WTC11 (cell line): ENCODE data around the gene MOB3B. TPM values are rescaled to one million over a fixed set of nuclear protein-coding genes. Genes with fewer than 3 reads are reported as not detected.

Source experiments
- ATAC-seq: fragments of 200-7000 bp; cut with Tn5 transposase; 2 replicates; pipeline ENCODE4 v1.10.0; 2021; ENCODE audit warnings: mild to moderate bottlenecking, moderate library complexity
- CTCF ChIA-PET: fragments of 300-600 bp; sonication (Branson Sonifier 250); formaldehyde crosslinking; loops from one replicate; lab custom pipeline; 2021; ENCODE audit warnings: antibody characterized with exemption; lab: Charles Lee
- POLR2A ChIA-PET: fragments of 350-600 bp; sonication (Branson Sonifier 250); formaldehyde crosslinking; loops from one replicate; lab custom pipeline; 2021; ENCODE audit warnings: antibody characterized with exemption; lab: Charles Lee
- DNase-seq: peaks from one replicate; pipeline ENCODE4 v3.0.0; 2021; ENCODE audit warnings: low spot score
- H3K27ac Mint-ChIP-seq: 2 replicates; pipeline ENCODE4 v1.8.0; 2021; ENCODE audit warnings: mixed read lengths
- H3K27me3 Mint-ChIP-seq: 2 replicates; pipeline ENCODE4 v1.8.0; 2021; ENCODE audit warnings: low read depth, mild to moderate bottlenecking, moderate library complexity, mixed read lengths
- H3K36me3 Mint-ChIP-seq: 2 replicates; pipeline ENCODE4 v1.8.0; 2021; ENCODE audit warnings: mixed read lengths
- H3K4me1 Mint-ChIP-seq: 2 replicates; pipeline ENCODE4 v1.8.0; 2022; ENCODE audit warnings: mixed read lengths
- H3K4me3 Mint-ChIP-seq: 2 replicates; pipeline ENCODE4 v1.8.0; 2021; ENCODE audit warnings: mild to moderate bottlenecking, moderate library complexity, mixed read lengths
- H3K9me3 Mint-ChIP-seq: 2 replicates; pipeline ENCODE4 v1.8.0; 2021; ENCODE audit warnings: mixed read lengths
- ATF1 ChIP-seq: sonication (generic); formaldehyde crosslinking; IDR thresholded peaks from 2 replicates; pipeline ENCODE4 v1.8.1; 2023; ENCODE audit warnings: mild to moderate bottlenecking, moderate library complexity, missing genetic modification reagents
- ATF3 ChIP-seq: sonication (generic); formaldehyde crosslinking; conservative IDR thresholded peaks from 2 replicates; pipeline ENCODE4 v1.8.1; 2022; ENCODE audit warnings: mild to moderate bottlenecking, missing genetic modification reagents
- CBFB ChIP-seq: sonication (generic); formaldehyde crosslinking; IDR thresholded peaks from 2 replicates; pipeline ENCODE4 v1.8.1; 2022; ENCODE audit warnings: mild to moderate bottlenecking, low read depth, missing genetic modification reagents
- EMX1 ChIP-seq: fragments of 250-450 bp; sonication (Bioruptor Pico); IDR thresholded peaks from 2 replicates; pipeline ENCODE4 v1.8.0; 2021; ENCODE audit warnings: mild to moderate bottlenecking
- ESRRA ChIP-seq: sonication (generic); formaldehyde crosslinking; IDR thresholded peaks from 2 replicates; pipeline ENCODE4 v1.8.1; 2022; ENCODE audit warnings: mild to moderate bottlenecking, missing genetic modification reagents, borderline replicate concordance
- ETV6 ChIP-seq: sonication (generic); formaldehyde crosslinking; IDR thresholded peaks from 2 replicates; pipeline ENCODE4 v1.8.1; 2022; ENCODE audit warnings: mild to moderate bottlenecking, missing genetic modification reagents
- FOXP1 ChIP-seq: sonication (generic); formaldehyde crosslinking; IDR thresholded peaks from 2 replicates; pipeline ENCODE4 v1.8.0; 2022; ENCODE audit warnings: missing genetic modification reagents, mild to moderate bottlenecking, moderate library complexity, borderline replicate concordance
- GTF2I ChIP-seq: fragments of 250-450 bp; sonication (Bioruptor Pico); conservative IDR thresholded peaks from 2 replicates; pipeline ENCODE4 v1.4.0; 2021; ENCODE audit warnings: mild to moderate bottlenecking
- IRF2 ChIP-seq: sonication (generic); formaldehyde crosslinking; IDR thresholded peaks from 2 replicates; pipeline ENCODE4 v1.8.0; 2022; ENCODE audit warnings: low read depth, missing genetic modification reagents, borderline replicate concordance
- JUN ChIP-seq: sonication (generic); formaldehyde crosslinking; IDR thresholded peaks from 2 replicates; pipeline ENCODE4 v1.8.0; 2023; ENCODE audit warnings: mild to moderate bottlenecking, missing genetic modification reagents
- KAT7 ChIP-seq: sonication (generic); formaldehyde crosslinking; IDR thresholded peaks from 2 replicates; pipeline ENCODE4 v1.8.1; 2023; ENCODE audit warnings: missing genetic modification reagents, mild to moderate bottlenecking, borderline replicate concordance
- MXD4 ChIP-seq: fragments of 250-450 bp; sonication (Bioruptor Pico); IDR thresholded peaks from 2 replicates; pipeline ENCODE4 v1.8.0; 2021; ENCODE audit warnings: mild to moderate bottlenecking, moderate library complexity, borderline replicate concordance
- NFE2L1 ChIP-seq: sonication (generic); formaldehyde crosslinking; IDR thresholded peaks from 2 replicates; pipeline ENCODE4 v1.8.1; 2023; ENCODE audit warnings: missing genetic modification reagents
- OVOL2 ChIP-seq: fragments of 250-450 bp; sonication (Bioruptor Pico); IDR thresholded peaks from 2 replicates; pipeline ENCODE4 v1.9.0; 2021; ENCODE audit warnings: mild to moderate bottlenecking, borderline replicate concordance
- PREB ChIP-seq: sonication (generic); formaldehyde crosslinking; IDR thresholded peaks from 2 replicates; pipeline ENCODE4 v1.8.1; 2022; ENCODE audit warnings: mild to moderate bottlenecking, missing genetic modification reagents, moderate library complexity, borderline replicate concordance
- RORB ChIP-seq: fragments of 250-450 bp; sonication (Bioruptor Pico); IDR thresholded peaks from 2 replicates; pipeline ENCODE4 v1.9.0; 2021; ENCODE audit warnings: mild to moderate bottlenecking
- SMAD3 ChIP-seq: sonication (generic); formaldehyde crosslinking; IDR thresholded peaks from 2 replicates; pipeline ENCODE4 v1.8.0; 2022; ENCODE audit warnings: missing genetic modification reagents, mild to moderate bottlenecking, borderline replicate concordance
- SOX15 ChIP-seq: fragments of 250-450 bp; sonication (Bioruptor Pico); IDR thresholded peaks from 2 replicates; pipeline ENCODE4 v1.9.0; 2021; ENCODE audit warnings: mild to moderate bottlenecking
- SP1 ChIP-seq: sonication (generic); formaldehyde crosslinking; conservative IDR thresholded peaks from 2 replicates; pipeline ENCODE4 v1.8.1; 2022; ENCODE audit warnings: missing genetic modification reagents
- STAT6 ChIP-seq: sonication (generic); formaldehyde crosslinking; conservative IDR thresholded peaks from 2 replicates; pipeline ENCODE4 v1.8.1; 2023; ENCODE audit warnings: mild to moderate bottlenecking, low read depth, missing genetic modification reagents, moderate library complexity
- TCF7 ChIP-seq: sonication (generic); formaldehyde crosslinking; IDR thresholded peaks from 2 replicates; pipeline ENCODE4 v1.8.0; 2022; ENCODE audit warnings: mild to moderate bottlenecking, low read depth, missing genetic modification reagents, moderate library complexity
- ZNF121 ChIP-seq: sonication (generic); formaldehyde crosslinking; IDR thresholded peaks from 2 replicates; pipeline ENCODE4 v1.8.0; 2023; ENCODE audit warnings: missing genetic modification reagents
- ZNF416 ChIP-seq: fragments of 250-450 bp; sonication (Bioruptor Pico); IDR thresholded peaks from 2 replicates; pipeline ENCODE4 v1.9.0; 2021; ENCODE audit warnings: mild to moderate bottlenecking, inconsistent platforms
- ZNF423 ChIP-seq: fragments of 250-450 bp; sonication (Bioruptor Pico); IDR thresholded peaks from 2 replicates; pipeline ENCODE4 v2.1.2; 2022; ENCODE audit warnings: mild to moderate bottlenecking, moderate library complexity
- ZNF532 ChIP-seq: fragments of 250-450 bp; sonication (Bioruptor Pico); IDR thresholded peaks from 2 replicates; pipeline ENCODE4 v1.9.0; 2021; ENCODE audit warnings: mild to moderate bottlenecking, borderline replicate concordance
- total RNA-seq: library from RNA; stranded (reverse); gene quantifications from 3 replicates; pipeline ENCODE4 v1.2.3, GENCODE V29; 2021
- TF ChIP-seq, protein P1 (sequence below): fragments of 250-450 bp; sonication (Bioruptor Pico); IDR thresholded peaks from 2 replicates; pipeline ENCODE4 v1.9.0; 2021; ENCODE audit warnings: mild to moderate bottlenecking
- TF ChIP-seq, protein P2 (sequence below): sonication (generic); formaldehyde crosslinking; IDR thresholded peaks from 2 replicates; pipeline ENCODE4 v1.8.0; 2023; ENCODE audit warnings: missing genetic modification reagents, mild to moderate bottlenecking, borderline replicate concordance

The MOB3B gene
- total RNA-seq, 1 experiment from 2014 or later, result 25.1 TPM

DNA sequence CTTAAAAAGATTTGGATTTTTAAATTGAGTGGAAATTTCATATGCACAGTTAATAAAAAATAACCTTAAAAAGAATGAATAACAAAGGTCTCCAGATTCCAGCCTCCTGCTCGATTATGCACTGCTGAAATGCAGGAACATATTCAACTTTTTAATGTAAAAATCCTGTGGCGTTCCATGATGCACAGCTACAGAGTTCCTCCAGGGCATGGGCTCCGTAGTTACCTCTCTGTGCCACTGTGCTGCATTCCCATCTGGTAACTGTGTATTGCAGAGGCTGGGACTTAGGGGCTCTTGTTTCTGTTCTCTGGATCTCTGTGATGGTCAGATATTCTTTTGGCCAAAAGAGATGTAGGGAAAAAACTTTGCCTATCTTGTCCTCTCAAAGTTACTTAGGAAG, 201.1 kb downstream of the MOB3B start:
- no peak overlapping the region for H3K4me3 Mint-ChIP-seq
- TF ChIP-seq TCF7 (CRISPR knock-in tag), result no peak
- TF ChIP-seq ZNF416 (CRISPR knock-in tag), result no peak
- TF ChIP-seq STAT6 (CRISPR knock-in tag), result no peak
- TF ChIP-seq SP1, result no peak
- no peak for TF ChIP-seq ZNF423 (CRISPR knock-in tag)
- no peak for TF ChIP-seq JUN (CRISPR knock-in tag)
- TF ChIP-seq IRF2 (CRISPR knock-in tag), result no peak
- TF ChIP-seq ESRRA, result no peak
- TF ChIP-seq CBFB, result no peak
- no peak for TF ChIP-seq OVOL2 (CRISPR knock-in tag)
- no peak for TF ChIP-seq SMAD3
- TF ChIP-seq ETV6, result no peak
- no peak for TF ChIP-seq PREB
- TF ChIP-seq EMX1 (CRISPR knock-in tag), result no peak
- no peak for TF ChIP-seq KAT7
- TF ChIP-seq SOX15, result no peak
- TF ChIP-seq GTF2I (CRISPR knock-in tag), result no peak
- no peak for TF ChIP-seq RORB (CRISPR knock-in tag)
- no peak for TF ChIP-seq FOXP1 (CRISPR knock-in tag)
- TF ChIP-seq ZNF121 (CRISPR knock-in tag), result no peak
- no peak overlapping the region for H3K27ac Mint-ChIP-seq
- ATAC-seq (no peak; the same call in 1 of the 2 replicates), DNase-seq (no peak)
- ChIA-PET POLR2A (no interaction called here), CTCF (interaction anchor here (0.9 kb wide), 1 partner anchor 200 kb away, joined by 3 read pairs; no protein-coding TSS in a partner anchor)
- H3K36me3 Mint-ChIP-seq, result peaks cover 24% of the 10 kb centered on the region
- peaks cover 15% of the 10 kb centered on the region for H3K9me3 Mint-ChIP-seq
- H3K4me1 Mint-ChIP-seq, result peaks cover 19% of the 10 kb centered on the region
- no peaks in the 10 kb centered on the region for H3K27me3 Mint-ChIP-seq

DNA sequence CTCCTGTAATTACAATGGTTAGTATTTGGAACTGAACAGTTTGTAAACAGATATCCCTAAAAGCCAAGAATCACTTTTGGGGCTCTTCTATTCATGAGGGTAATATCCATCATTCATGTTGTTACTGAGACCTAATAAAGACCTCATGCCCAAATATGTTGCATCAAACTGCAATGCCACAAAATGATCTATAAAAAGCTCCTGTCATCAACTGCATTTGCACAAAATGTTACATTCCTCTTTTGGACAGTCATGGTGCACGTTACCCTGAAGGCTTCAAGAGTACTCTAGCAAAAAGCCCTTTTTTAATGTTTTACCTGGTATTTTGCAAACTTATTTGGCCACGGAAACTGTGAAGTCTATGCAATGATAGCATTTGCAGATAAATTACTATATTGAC, 218.4 kb downstream of the MOB3B start:
- Mint-ChIP-seq H3K4me1 (peaks cover 28% of the 10 kb centered on the region), H3K36me3 (peaks cover 13% of the 10 kb centered on the region), H3K4me3 (no peak overlapping the region), H3K9me3 (peaks cover 16% of the 10 kb centered on the region), H3K27me3 (peaks cover 68% of the 10 kb centered on the region), H3K27ac (no peak overlapping the region)
- ChIA-PET CTCF (no interaction called here), POLR2A (no interaction called here)
- DNase-seq, result no peak
- no peak for ATAC-seq
- TF ChIP-seq ZNF532 (no peak), ATF1 (no peak), ATF3 (CRISPR knock-in tag) (no peak), NFE2L1 (CRISPR knock-in tag) (no peak), SMAD3 (no peak), MXD4 (CRISPR knock-in tag) (no peak)
- TF ChIP-seq, protein P1, sequence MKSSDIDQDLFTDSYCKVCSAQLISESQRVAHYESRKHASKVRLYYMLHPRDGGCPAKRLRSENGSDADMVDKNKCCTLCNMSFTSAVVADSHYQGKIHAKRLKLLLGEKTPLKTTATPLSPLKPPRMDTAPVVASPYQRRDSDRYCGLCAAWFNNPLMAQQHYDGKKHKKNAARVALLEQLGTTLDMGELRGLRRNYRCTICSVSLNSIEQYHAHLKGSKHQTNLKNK (CRISPR knock-in tag), result no peak
- TF ChIP-seq, protein P2, sequence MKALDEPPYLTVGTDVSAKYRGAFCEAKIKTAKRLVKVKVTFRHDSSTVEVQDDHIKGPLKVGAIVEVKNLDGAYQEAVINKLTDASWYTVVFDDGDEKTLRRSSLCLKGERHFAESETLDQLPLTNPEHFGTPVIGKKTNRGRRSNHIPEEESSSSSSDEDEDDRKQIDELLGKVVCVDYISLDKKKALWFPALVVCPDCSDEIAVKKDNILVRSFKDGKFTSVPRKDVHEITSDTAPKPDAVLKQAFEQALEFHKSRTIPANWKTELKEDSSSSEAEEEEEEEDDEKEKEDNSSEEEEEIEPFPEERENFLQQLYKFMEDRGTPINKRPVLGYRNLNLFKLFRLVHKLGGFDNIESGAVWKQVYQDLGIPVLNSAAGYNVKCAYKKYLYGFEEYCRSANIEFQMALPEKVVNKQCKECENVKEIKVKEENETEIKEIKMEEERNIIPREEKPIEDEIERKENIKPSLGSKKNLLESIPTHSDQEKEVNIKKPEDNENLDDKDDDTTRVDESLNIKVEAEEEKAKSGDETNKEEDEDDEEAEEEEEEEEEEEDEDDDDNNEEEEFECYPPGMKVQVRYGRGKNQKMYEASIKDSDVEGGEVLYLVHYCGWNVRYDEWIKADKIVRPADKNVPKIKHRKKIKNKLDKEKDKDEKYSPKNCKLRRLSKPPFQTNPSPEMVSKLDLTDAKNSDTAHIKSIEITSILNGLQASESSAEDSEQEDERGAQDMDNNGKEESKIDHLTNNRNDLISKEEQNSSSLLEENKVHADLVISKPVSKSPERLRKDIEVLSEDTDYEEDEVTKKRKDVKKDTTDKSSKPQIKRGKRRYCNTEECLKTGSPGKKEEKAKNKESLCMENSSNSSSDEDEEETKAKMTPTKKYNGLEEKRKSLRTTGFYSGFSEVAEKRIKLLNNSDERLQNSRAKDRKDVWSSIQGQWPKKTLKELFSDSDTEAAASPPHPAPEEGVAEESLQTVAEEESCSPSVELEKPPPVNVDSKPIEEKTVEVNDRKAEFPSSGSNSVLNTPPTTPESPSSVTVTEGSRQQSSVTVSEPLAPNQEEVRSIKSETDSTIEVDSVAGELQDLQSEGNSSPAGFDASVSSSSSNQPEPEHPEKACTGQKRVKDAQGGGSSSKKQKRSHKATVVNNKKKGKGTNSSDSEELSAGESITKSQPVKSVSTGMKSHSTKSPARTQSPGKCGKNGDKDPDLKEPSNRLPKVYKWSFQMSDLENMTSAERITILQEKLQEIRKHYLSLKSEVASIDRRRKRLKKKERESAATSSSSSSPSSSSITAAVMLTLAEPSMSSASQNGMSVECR, result no peak
